G401 (cell line): ENCODE data around the gene ARHGAP8. TPM values are rescaled to one million over a fixed set of nuclear protein-coding genes. Genes with fewer than 3 reads are reported as not detected.
A peak's percentile ranks its signal among the peaks of the same experiment; 100 is the strongest.
"Not testable (repeated sequence)": the region's sequence is repeated elsewhere in the genome, so short reads cannot be mapped to it uniquely, and the experiment has no call there.

Experiments used
- DNase-seq: peaks from one replicate; pipeline ENCODE4 v3.0.0-alpha.2; 2015; ENCODE audit warnings: low spot score
- in situ Hi-C: cut with HindIII; loops from 2 replicates; pipeline ENCODE4 v1.10.0; 2016; ENCODE audit warnings: low sequenced_read_pairs, mixed read lengths
- total RNA-seq: library from RNA; depleted of rRNA; stranded (reverse); fragments of >200 nt; shearing (Covaris generic); gene quantifications from 2 replicates; pipeline ENCODE4 v1.2.3, GENCODE V29; 2014

Gene ARHGAP8
- total RNA-seq, 1 experiment from 2014 or later: 15.7 TPM

GRCh38 chr22:44793506-44794172 is 41.3 kb downstream of the ARHGAP8 start:
- in situ Hi-C loops: loop anchor here (10.0 kb wide), 1 partner anchor 481 kb away; no protein-coding TSS in a partner anchor
- DNase-seq: no peak

GRCh38 chr22:44795701-44796630 is 43.6 kb downstream of the ARHGAP8 start:
- DNase-seq: no peak
- in situ Hi-C loops: loop anchor here (10.0 kb wide), 1 partner anchor 479 kb away; no protein-coding TSS in a partner anchor

GRCh38 chr22:44797181-44797725 is 44.9 kb downstream of the ARHGAP8 start:
- DNase-seq: peak; percentile 20
- in situ Hi-C loops: loop anchor here (10.0 kb wide), 1 partner anchor 478 kb away; no protein-coding TSS in a partner anchor

GRCh38 chr22:44799077-44799945 is 46.9 kb downstream of the ARHGAP8 start:
- DNase-seq: no peak
- in situ Hi-C loops: loop anchor here (10.0 kb wide), 1 partner anchor 475 kb away; no protein-coding TSS in a partner anchor

- in situ Hi-C loops: loop anchor here (10.0 kb wide), 1 partner anchor 475 kb away; no protein-coding TSS in a partner anchor
- not testable (repeated sequence) for DNase-seq
Observed at GRCh38 chr22:44799946-44800634, 47.7 kb downstream of the ARHGAP8 start.

GRCh38 chr22:44801476-44801875 is 49.1 kb downstream of the ARHGAP8 start:
- DNase-seq: no peak
- in situ Hi-C loops: no loop called here

GRCh38 chr22:44802071-44802700 is 49.8 kb downstream of the ARHGAP8 start:
- DNase-seq: no peak
- in situ Hi-C loops: no loop called here

- in situ Hi-C loops: no loop called here
- DNase-seq: no peak
Observed at GRCh38 chr22:44802956-44803355, 50.6 kb downstream of the ARHGAP8 start.

- in situ Hi-C loops: no loop called here
Observed at GRCh38 chr22:44804327-44804726, 52.0 kb downstream of the ARHGAP8 start.

GRCh38 chr22:44805711-44806110 is 53.3 kb downstream of the ARHGAP8 start:
- DNase-seq: no peak
- in situ Hi-C loops: no loop called here

More at GRCh38 chr22:44804327-44804726, 52.0 kb downstream of the ARHGAP8 start:
- no peak for DNase-seq

GRCh38 chr22:44807232-44807631 is 54.9 kb downstream of the ARHGAP8 start:
- in situ Hi-C loops: no loop called here
- DNase-seq: no peak

GRCh38 chr22:44807915-44808690 is 55.7 kb downstream of the ARHGAP8 start:
- DNase-seq: no peak
- in situ Hi-C loops: no loop called here

- no peak for DNase-seq
- in situ Hi-C loops: no loop called here
Observed at GRCh38 chr22:44809456-44809855, 57.1 kb downstream of the ARHGAP8 start.

- in situ Hi-C loops: no loop called here
- DNase-seq: no peak
Observed at GRCh38 chr22:44811141-44811540, 58.8 kb downstream of the ARHGAP8 start.

GRCh38 chr22:44813416-44813815 is 61.0 kb downstream of the ARHGAP8 start:
- in situ Hi-C loops: no loop called here
- DNase-seq: no peak

GRCh38 chr22:44814266-44815098 is 62.1 kb downstream of the ARHGAP8 start:
- no peak for DNase-seq
- in situ Hi-C loops: no loop called here
